Activated CD8-positive, alpha-beta memory T cell treated with anti-CD3 and anti-CD28 coated beads for 36 hours (primary cell): ENCODE measurements around the gene KIF21B. TPM values are rescaled to one million over a fixed set of nuclear protein-coding genes. Genes with fewer than 3 reads are reported as not detected.
"Not testable (repeated sequence)": the region's sequence is repeated elsewhere in the genome, so short reads cannot be mapped to it uniquely, and the experiment has no call there.

ENCODE experiments used
- CTCF ChIA-PET: fragments of 350-600 bp; sonication (Branson Sonifier 250); formaldehyde crosslinking; loops from one replicate; lab custom pipeline; 2021; ENCODE audit warnings: antibody characterized with exemption; lab: Charles Lee
- POLR2A ChIA-PET: fragments of 350-600 bp; sonication (Branson Sonifier 250); formaldehyde crosslinking; loops from one replicate; lab custom pipeline; 2021; ENCODE audit warnings: antibody characterized with exemption; lab: Charles Lee
- total RNA-seq, 2 experiments: library from RNA; stranded (reverse); gene quantifications; one replicate each; pipeline ENCODE4 v1.2.3, GENCODE V29; 2021

KIF21B gene
- total RNA-seq, 2 experiments from 2014 or later, result 47.2 to 49.6 TPM

GRCh38 chr1:200949626-200950025 is 73.9 kb downstream of the KIF21B start:
- ChIA-PET POLR2A (no interaction called here), CTCF (interaction anchor here (1.9 kb wide), 1 partner anchor 23 kb away, joined by 5 read pairs; no protein-coding TSS in a partner anchor)

- ChIA-PET CTCF (no interaction called here), POLR2A (no interaction called here)
These were observed 76.4 kb downstream of the KIF21B start for GRCh38 chr1:200947059-200947566.

GRCh38 chr1:200945111-200945510 is 78.4 kb downstream of the KIF21B start:
- ChIA-PET POLR2A (interaction anchor here (0.6 kb wide), 1 partner anchor 368 kb away, joined by 3 read pairs; no protein-coding TSS in a partner anchor), CTCF (no interaction called here)

DNA sequence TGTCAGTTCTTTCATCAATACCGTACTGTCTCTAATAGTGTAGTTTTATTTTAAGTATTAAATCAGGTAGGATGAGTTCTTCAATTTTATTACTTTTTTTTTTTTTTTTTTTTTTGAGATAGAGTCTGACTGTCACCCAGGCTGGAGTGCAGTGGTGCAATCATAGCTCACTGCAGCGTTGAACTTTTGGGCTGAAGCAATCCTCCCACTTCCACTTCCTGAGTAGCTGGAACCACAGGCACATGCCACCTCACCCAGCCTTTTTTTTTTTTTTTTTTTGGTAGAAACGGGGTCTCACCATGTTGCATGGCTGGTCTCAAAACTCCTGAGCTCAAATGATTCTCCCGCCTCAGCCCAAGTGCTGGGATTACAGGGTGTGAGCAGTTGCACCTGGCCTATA is 84.6 kb downstream of the KIF21B start:
- CTCF ChIA-PET, result interaction anchor here (0.6 to 0.7 kb wide), 2 partner anchors 31 to 303 kb away, joined by 3 read pairs; no protein-coding TSS in a partner anchor

GRCh38 chr1:200935286-200935962 is 88.1 kb downstream of the KIF21B start:
- CTCF ChIA-PET, POLR2A ChIA-PET: not testable (repeated sequence)

More for the DNA sequence above, 84.6 kb downstream of the KIF21B start:
- POLR2A ChIA-PET, result interaction anchor here (0.6 kb wide), 4 partner anchors 9 to 129 kb away, joined by 3 to 5 read pairs (median 4); no protein-coding TSS in a partner anchor

- ChIA-PET POLR2A (no interaction called here), CTCF (no interaction called here)
These were observed 88.8 kb downstream of the KIF21B start for GRCh38 chr1:200934676-200935245.

DNA sequence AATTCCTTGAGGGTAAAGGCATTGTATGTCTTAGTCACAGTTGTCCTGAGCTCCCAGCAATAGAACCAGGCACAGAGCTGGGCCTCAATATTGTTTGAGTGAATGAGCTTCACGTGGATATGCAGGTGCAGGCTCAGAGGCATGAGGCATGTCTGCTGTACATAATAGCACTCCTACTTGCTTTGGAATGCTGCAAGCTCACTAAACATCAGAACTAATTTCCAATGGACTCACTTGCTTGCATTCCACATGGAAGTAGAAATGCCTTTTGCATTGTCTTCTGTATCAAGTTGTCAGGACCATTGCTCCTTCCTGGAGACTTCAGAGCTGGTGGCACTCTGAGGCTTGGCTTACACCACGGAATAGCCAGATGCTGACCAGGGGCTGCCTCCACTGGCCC is 91.7 kb downstream of the KIF21B start:
- ChIA-PET POLR2A (no interaction called here), CTCF (interaction anchor here (1.1 kb wide), 1 partner anchor 24 kb away, joined by 3 read pairs; no protein-coding TSS in a partner anchor)

GRCh38 chr1:200930285-200930684 is 93.2 kb downstream of the KIF21B start:
- CTCF ChIA-PET, result not testable (repeated sequence)
- POLR2A ChIA-PET, result interaction anchor here (0.7 kb wide), 1 partner anchor 9 kb away, joined by 4 read pairs; no protein-coding TSS in a partner anchor

GRCh38 chr1:200929530-200930278 is 93.8 kb downstream of the KIF21B start:
- POLR2A ChIA-PET, result interaction anchor here (0.7 kb wide), 1 partner anchor 9 kb away, joined by 4 read pairs; no protein-coding TSS in a partner anchor
- CTCF ChIA-PET, result no interaction called here

DNA sequence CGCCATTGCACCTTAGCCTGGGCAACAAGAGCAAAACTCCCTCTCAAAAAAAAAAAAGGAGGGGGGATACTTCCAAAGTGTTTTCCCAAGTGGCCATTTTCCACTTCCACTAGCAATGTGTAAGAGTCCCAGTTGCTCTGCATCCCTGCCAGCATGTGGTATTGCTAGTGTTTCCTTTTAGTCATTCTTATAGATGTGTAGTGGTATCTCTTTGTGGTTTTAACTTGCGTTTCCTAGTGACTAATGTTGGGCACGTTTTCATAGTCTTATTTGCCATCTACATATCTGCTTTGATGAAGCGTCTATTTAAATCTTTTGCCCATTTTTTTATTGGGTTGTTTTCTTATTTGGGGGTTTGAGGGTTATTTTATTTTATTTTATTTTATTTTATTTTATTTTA is 97.7 kb downstream of the KIF21B start:
- POLR2A ChIA-PET, result no interaction called here
- CTCF ChIA-PET, result no interaction called here

- CTCF ChIA-PET, result no interaction called here
These were observed 99.9 kb downstream of the KIF21B start for GRCh38 chr1:200923601-200924000.

GRCh38 chr1:200922406-200922805 is 101.1 kb downstream of the KIF21B start:
- POLR2A ChIA-PET, result no interaction called here
- CTCF ChIA-PET, result no interaction called here

More at GRCh38 chr1:200923601-200924000, 99.9 kb downstream of the KIF21B start:
- POLR2A ChIA-PET, result no interaction called here

- POLR2A ChIA-PET, result no interaction called here
- CTCF ChIA-PET, result no interaction called here
These were observed 101.9 kb downstream of the KIF21B start for GRCh38 chr1:200921571-200922110.

Other genes with a start within 250 kb of the KIF21B start
- gene GPR25, start 150.7 kb downstream of the KIF21B start, total RNA-seq, result not detected
- gene INAVA, start 128.8 kb downstream of the KIF21B start, total RNA-seq, result under 1 TPM in 1 of 2 experiments, not detected in 1; 0.06 TPM
- gene CACNA1S, start 88.7 kb upstream of the KIF21B start, total RNA-seq, result not detected
- not detected for gene ASCL5, start 103.5 kb upstream of the KIF21B start, total RNA-seq
- gene TMEM9, start 130.8 kb upstream of the KIF21B start, total RNA-seq, result 10 to 100 TPM; 21.8 to 23.8 TPM
- gene IGFN1, start 167.1 kb upstream of the KIF21B start, total RNA-seq, result not detected